ENCODE results near the gene TTLL4.
A peak's percentile ranks its signal among the peaks of the same experiment; 100 is the strongest.
"Not testable (repeated sequence)": the region's sequence is repeated elsewhere in the genome, so short reads cannot be mapped to it uniquely, and the experiment has no call there.

TTLL4 gene

GRCh38 chr2:218671097-218671653 lies 39.5 kb upstream of the TTLL4 start:
- Mint-ChIP-seq H3K36me3 (ENCODE audit: low read depth) (peaks cover 40% of the 10 kb centered on the region), H3K27me3 (ENCODE audit: low read depth) (no peaks in the 10 kb centered on the region), H3K9me3 (no peaks in the 10 kb centered on the region), H3K4me1 (peaks cover 19% of the 10 kb centered on the region), H3K27ac (peak overlapping the region; percentile 98 to 100 (median 99)), H3K4me3 (peak overlapping the region; percentile 98 to 100 (median 98))
- no peak for TF ChIP-seq CTCF (IDR thresholded peaks at IDR 0.05; ENCODE audit: unreplicated experiment in 3 of 3)

- Mint-ChIP-seq H3K27ac (peak within 1 kb of the TSS; percentile 98 to 100 (median 99)), H3K36me3 (ENCODE audit: low read depth) (peaks cover 40% of the 10 kb centered on the region), H3K9me3 (no peaks in the 10 kb centered on the region), H3K4me1 (peaks cover 19% of the 10 kb centered on the region), H3K4me3 (peak within 1 kb of the TSS; percentile 98 to 100 (median 98)), H3K27me3 (ENCODE audit: low read depth) (no peaks in the 10 kb centered on the region)
- TF ChIP-seq CTCF (IDR thresholded peaks at IDR 0.05; ENCODE audit: unreplicated experiment in 3 of 3) = no peak
Observed at GRCh38 chr2:218671654-218672566, 38.7 kb upstream of the TTLL4 start, which contains the start of the genes RNF25 and STK36. RNF25 (minus strand) TSS chr2:218672002; CDS start chr2:218671970, 32 bp downstream. STK36 (plus strand) TSS chr2:218672086; CDS start chr2:218672830, 744 bp downstream.

GRCh38 chr2:218679119-218679518 lies 31.5 kb upstream of the TTLL4 start:
- Mint-ChIP-seq H3K4me3 (no peak overlapping the region), H3K27me3 (ENCODE audit: low read depth) (no peaks in the 10 kb centered on the region), H3K36me3 (ENCODE audit: low read depth) (peaks cover 38% of the 10 kb centered on the region), H3K27ac (no peak overlapping the region), H3K4me1 (no peaks in the 10 kb centered on the region), H3K9me3 (no peaks in the 10 kb centered on the region)
- TF ChIP-seq CTCF (IDR thresholded peaks at IDR 0.05; ENCODE audit: unreplicated experiment in 3 of 3) = no peak

- peaks cover 39% of the 10 kb centered on the region for H3K36me3 Mint-ChIP-seq (ENCODE audit: low read depth)
- no peaks in the 10 kb centered on the region for H3K4me1 Mint-ChIP-seq
- no peaks in the 10 kb centered on the region for H3K27me3 Mint-ChIP-seq (ENCODE audit: low read depth)
- no peak for TF ChIP-seq CTCF (IDR thresholded peaks at IDR 0.05; ENCODE audit: unreplicated experiment in 3 of 3)
- H3K27ac Mint-ChIP-seq = no peak overlapping the region
- no peaks in the 10 kb centered on the region for H3K9me3 Mint-ChIP-seq
- H3K4me3 Mint-ChIP-seq = no peak overlapping the region
Observed at GRCh38 chr2:218680061-218680460, 30.6 kb upstream of the TTLL4 start.

GRCh38 chr2:218687400-218688060 lies 23.1 kb upstream of the TTLL4 start:
- not testable (repeated sequence) for H3K27me3 Mint-ChIP-seq (ENCODE audit: low read depth); H3K9me3 Mint-ChIP-seq; H3K4me3 Mint-ChIP-seq; H3K27ac Mint-ChIP-seq; H3K4me1 Mint-ChIP-seq
- peak; percentile 75 to 79 (median 77) for TF ChIP-seq CTCF (IDR thresholded peaks at IDR 0.05; ENCODE audit: unreplicated experiment in 3 of 3)
- peaks cover 55% of the 10 kb centered on the region for H3K36me3 Mint-ChIP-seq (ENCODE audit: low read depth)

Data from nephron (organoid).